HCT116 (cell line): Measurements from ENCODE around the gene NFE2L2. TPM values are rescaled to one million over a fixed set of nuclear protein-coding genes. Genes with fewer than 3 reads are reported as not detected.

Experiments used
- ATAC-seq: fragments of 200-7000 bp; cut with Tn5 transposase; 2 replicates; pipeline ENCODE4 v1.9.1; 2020; ENCODE audit warnings: mild to moderate bottlenecking, moderate library complexity
- BruUV-seq: library from RNA; stranded (reverse); fragments of 400-500 nt; replicated peaks from 2 replicates; lab custom pipeline; 2021; lab: Mats Ljungman, UMichigan
- CTCF ChIA-PET: fragments of 300-600 bp; sonication (Branson Sonifier 250); formaldehyde crosslinking; loops from one replicate; lab custom pipeline; 2021; ENCODE audit warnings: antibody characterized with exemption; lab: Charles Lee
- POLR2A ChIA-PET: fragments of 300-600, 350-600 bp; sonication (Branson Sonifier 250); formaldehyde crosslinking; loops from one replicate; lab custom pipeline; 2021; ENCODE audit warnings: antibody characterized with exemption; lab: Charles Lee
- RAD21 ChIA-PET, 2 experiments: fragments of 300-600 bp; sonication (Branson Sonifier 250); formaldehyde crosslinking; loops; one replicate each; lab custom pipeline; 2023; ENCODE audit warnings: low total read pairs in 2 of 2; ENCODE audit not compliant: uncharacterized antibody in 2 of 2, unreplicated experiment in 2 of 2, low non-redundant PET in 1 of 2; lab: Charles Lee
- DNase-seq: peaks from one replicate; pipeline ENCODE4 v3.0.0-alpha.2; 2010; ENCODE audit warnings: low read depth, low spot score
- H2AFZ ChIP-seq: fragments of 200-600 bp; shearing (Covaris generic), sonication (generic); 2 replicates; pipeline ENCODE4 v1.6.1; 2017; ENCODE audit warnings: low read depth, mixed run types, mixed read lengths, antibody characterized with exemption, low read length; ENCODE audit not compliant: poor library complexity, severe bottlenecking
- H3K27ac ChIP-seq: 2 replicates; pipeline ENCODE4 v1.5.1; 2012; ENCODE audit warnings: low read depth, low read length
- H3K27me3 ChIP-seq: fragments of 200-600 bp; sonication (generic); 2 replicates; pipeline ENCODE4 v1.6.1; 2016; ENCODE audit warnings: mixed run types, low read length, mixed read lengths; ENCODE audit not compliant: insufficient read depth
- H3K36me3 ChIP-seq, 2 experiments: fragments of 200-500 bp in 1 of 2; fragments of 200-600 bp in 1 of 2; sonication (Bioruptor generic) in 1 of 2; sonication (generic) in 1 of 2; 2 replicates each; pipeline versions ENCODE4 v1.5.1 to v1.6.1; 2014 to 2016; ENCODE audit warnings: low read length in 2 of 2, inconsistent platforms in 1 of 2, mixed read lengths in 1 of 2, mixed run types in 1 of 2; ENCODE audit not compliant: insufficient read depth in 2 of 2, control insufficient read depth in 1 of 2
- H3K4me1 ChIP-seq, 2 experiments: fragments of 200-600 bp in 1 of 2; sonication (generic) in 1 of 2; 2 replicates each; pipeline versions ENCODE4 v1.5.1 to v1.6.1; 2012 to 2017; ENCODE audit warnings: low read length in 2 of 2, inconsistent platforms in 1 of 2, mild to moderate bottlenecking in 1 of 2, mixed read lengths in 1 of 2, mixed run types in 1 of 2, moderate library complexity in 1 of 2; ENCODE audit not compliant: insufficient read depth in 2 of 2, control insufficient read depth in 1 of 2
- H3K4me2 ChIP-seq: fragments of 200-600 bp; sonication (generic); 2 replicates; pipeline ENCODE4 v1.6.1; 2017; ENCODE audit warnings: mixed run types, low read length, mixed read lengths
- H3K4me3 ChIP-seq, 2 experiments: fragments of 200-600 bp in 1 of 2; sonication (generic) in 1 of 2; replicated peaks in 1 of 2; 2 replicates each; pipeline ENCODE4 v1.5.1; 2011 to 2016; ENCODE audit warnings: low read length in 2 of 2, control low read depth in 1 of 2, low read depth in 1 of 2, mild to moderate bottlenecking in 1 of 2, mixed read lengths in 1 of 2, mixed run types in 1 of 2
- H3K79me2 ChIP-seq: fragments of 200-600 bp; sonication (generic); 2 replicates; pipeline ENCODE4 v1.6.1; 2017; ENCODE audit warnings: mild to moderate bottlenecking, mixed run types, low read length, moderate library complexity, mixed read lengths; ENCODE audit not compliant: insufficient read depth
- H3K9ac ChIP-seq: fragments of 200-600 bp; sonication (generic); 2 replicates; pipeline ENCODE4 v1.6.1; 2016; ENCODE audit warnings: low read length, mixed read lengths
- H3K9me2 ChIP-seq: fragments of 200-600 bp; sonication (generic), shearing (Covaris generic); 2 replicates; pipeline ENCODE4 v1.6.1; 2017; ENCODE audit warnings: mixed run types, mild to moderate bottlenecking, moderate library complexity; ENCODE audit not compliant: insufficient read depth
- H3K9me3 ChIP-seq, 2 experiments: fragments of 200-500 bp in 1 of 2; fragments of 200-600 bp in 1 of 2; sonication (Bioruptor generic) in 1 of 2; sonication (generic) in 1 of 2; 2 replicates each; pipeline ENCODE4 v1.6.1; 2014 to 2017; ENCODE audit warnings: low read length in 2 of 2, mixed read lengths in 2 of 2, inconsistent platforms in 1 of 2, low read depth in 1 of 2, mild to moderate bottlenecking in 1 of 2, mixed run types in 1 of 2, moderate library complexity in 1 of 2; ENCODE audit not compliant: control insufficient read depth in 1 of 2, insufficient read depth in 1 of 2
- H4K20me1 ChIP-seq: fragments of 200-600 bp; sonication (generic), shearing (Covaris generic); 2 replicates; pipeline ENCODE4 v1.6.1; 2017; ENCODE audit warnings: mixed run types, mild to moderate bottlenecking, moderate library complexity; ENCODE audit not compliant: insufficient read depth
- CEBPB ChIP-seq: IDR thresholded peaks from 2 replicates; pipeline ENCODE4 v1.6.1; 2012; ENCODE audit warnings: low read depth
- POLR2AphosphoS5 ChIP-seq: IDR thresholded peaks from 2 replicates; pipeline ENCODE4 v1.6.1; 2011; ENCODE audit warnings: mild to moderate bottlenecking, low read depth, low read length, moderate library complexity
- REST ChIP-seq: IDR thresholded peaks from 2 replicates; pipeline ENCODE4 v1.6.1; 2012; ENCODE audit warnings: low read depth
- SIN3A ChIP-seq: IDR thresholded peaks from 2 replicates; pipeline ENCODE4 v1.6.1; 2012; ENCODE audit warnings: low read depth
- SP1 ChIP-seq: IDR thresholded peaks from 2 replicates; pipeline ENCODE4 v1.6.1; 2012; ENCODE audit warnings: low read depth
- SRF ChIP-seq: IDR thresholded peaks from 2 replicates; pipeline ENCODE4 v1.6.1; 2012; ENCODE audit warnings: low read depth
- TCF7L2 ChIP-seq: IDR thresholded peaks from 2 replicates; pipeline ENCODE4 v1.7.0; 2011; ENCODE audit warnings: borderline replicate concordance, inconsistent platforms; ENCODE audit not compliant: insufficient read depth, insufficient read length; ENCODE audit errors: extremely low read depth
- YY1 ChIP-seq: IDR thresholded peaks from 2 replicates; pipeline ENCODE4 v1.6.1; 2011; ENCODE audit warnings: low read length, low read depth, moderate library complexity, mild to moderate bottlenecking; ENCODE audit not compliant: insufficient replicate concordance; ENCODE audit errors: extremely low read depth
- ZFX ChIP-seq: fragments of 450-650 bp; IDR thresholded peaks from 2 replicates; pipeline ENCODE4 v1.6.1; 2017
- intact Hi-C: fragments of 100-400 bp; cut with micrococcal nuclease; formaldehyde crosslinking; loops from 2 replicates; pipeline ENCODE4 v1.10.0; 2022
- total RNA-seq: library from RNA; stranded (reverse); gene quantifications from one replicate; pipeline ENCODE4 v1.2.1, GENCODE V29; 2021; ENCODE audit not compliant: unreplicated experiment

NFE2L2 gene
- total RNA-seq, 1 experiment from 2014 or later, result 106 TPM

GRCh38 chr2:177265824-177266817, 1.6 kb upstream of the NFE2L2 start:
- POLR2A ChIA-PET, result interaction anchor here (0.9 to 3.5 kb wide), 3 partner anchors 10 to 100 kb away, joined by 3 to 22 read pairs (median 5); no protein-coding TSS in a partner anchor
- no peak for DNase-seq
- BruUV-seq, result no TSS peak
- no peaks in the 10 kb centered on the region for H3K9me3 ChIP-seq
- H3K27me3 ChIP-seq, result no peaks in the 10 kb centered on the region
- no peaks in the 10 kb centered on the region for H3K9me2 ChIP-seq
- H4K20me1 ChIP-seq, result peaks cover 8% of the 10 kb centered on the region; the same call in 1 of the 2 replicates
- H3K4me2 ChIP-seq, result peak overlapping the region; percentile 92
- H3K4me3 ChIP-seq, result peak overlapping the region in 1 of 2 experiments; percentile 76; a peak in 2 of 4 replicates
- no peaks in the 10 kb centered on the region for H3K36me3 ChIP-seq
- H2AFZ ChIP-seq, result peak overlapping the region; percentile 60
- CTCF ChIA-PET, result interaction anchor here (1.1 to 2.5 kb wide), 2 partner anchors 11 to 30 kb away, joined by 3 to 10 read pairs; no protein-coding TSS in a partner anchor
- TF ChIP-seq SIN3A (no peak), SRF (no peak), REST (no peak), YY1 (no peak), TCF7L2 (no peak), POLR2AphosphoS5 (no peak), CEBPB (peak; percentile 4; the same call in 1 of the 2 replicates), SP1 (0 out of 2 replicates have a peak, but pooled peaks have one; percentile 15), ZFX (no peak)
- RAD21 ChIA-PET, result no interaction called here
- H3K27ac ChIP-seq, result peak overlapping the region; percentile 92; the same call in 1 of the 2 replicates
- peak overlapping the region; percentile 98 for H3K9ac ChIP-seq
- intact Hi-C loops, result no loop called here
- no peak for ATAC-seq
- H3K4me1 ChIP-seq, result peaks cover 28 to 38% of the 10 kb centered on the region in 2 experiments
- H3K79me2 ChIP-seq, result peaks cover 33% of the 10 kb centered on the region
